GM12878 (cell line): Measurements from ENCODE around the gene SRXN1. TPM values are rescaled to one million over a fixed set of nuclear protein-coding genes. Genes with fewer than 3 reads are reported as not detected.

Source experiments
- ATAC-seq: fragments of 200-7000 bp; cut with Tn5 transposase; 3 replicates; pipeline ENCODE4 v1.9.1; 2020; ENCODE audit warnings: mild to moderate bottlenecking, moderate library complexity
- BruUV-seq: library from RNA; stranded (reverse); fragments of 400-500 nt; replicated peaks from 2 replicates; lab custom pipeline; 2021; lab: Mats Ljungman, UMichigan
- CTCF ChIA-PET: fragments of 300-600 bp; sonication (Branson Sonifier 250); formaldehyde crosslinking; extraction: SDS; loops from one replicate; lab custom pipeline; 2021; ENCODE audit warnings: inconsistent platforms; lab: Yijun Ruan, JAX
- POLR2A ChIA-PET: fragments of 350-600 bp; formaldehyde crosslinking; extraction: SDS; loops from one replicate; lab custom pipeline; 2021; ENCODE audit warnings: inconsistent platforms; lab: Charles Lee
- RAD21 ChIA-PET: fragments of 300-600 bp; sonication (Branson Sonifier 250); formaldehyde crosslinking; loops from one replicate; lab custom pipeline; 2023; ENCODE audit warnings: antibody characterized with exemption; ENCODE audit not compliant: unreplicated experiment; lab: Charles Lee
- SMC1A ChIA-PET: fragments of 300-600 bp; sonication (Branson Sonifier 250); formaldehyde crosslinking; loops from one replicate; lab custom pipeline; 2023; ENCODE audit not compliant: unreplicated experiment, uncharacterized antibody; lab: Charles Lee
- DNase-seq: peaks from one replicate; pipeline ENCODE4 v3.0.0-alpha.2; 2011; ENCODE audit warnings: low read depth, low spot score
- FAIRE-seq: peaks from 3 replicates; lab custom pipeline; 2011; peaks lifted over from hg19 to GRCh38; lab: Jason Lieb, UNC
- H2AFZ ChIP-seq: 2 replicates; pipeline ENCODE4 v1.6.0; 2011; ENCODE audit warnings: low read depth, low read length, control low read depth; ENCODE audit not compliant: control insufficient read depth
- H3K27ac ChIP-seq: 2 replicates; pipeline ENCODE4 v1.5.1; 2011; ENCODE audit warnings: control low read depth; ENCODE audit not compliant: control insufficient read depth, insufficient read depth
- H3K27me3 ChIP-seq, 2 experiments: replicated peaks in 1 of 2; 2 replicates each; pipeline versions ENCODE4 v1.6.0 to v1.6.1; 2011; ENCODE audit warnings: low read length in 1 of 2; ENCODE audit not compliant: control insufficient read depth in 2 of 2, insufficient read depth in 2 of 2
- H3K36me3 ChIP-seq, 2 experiments: 2 replicates each; pipeline ENCODE4 v1.5.1; 2011; ENCODE audit warnings: low read length in 1 of 2; ENCODE audit not compliant: control insufficient read depth in 2 of 2, insufficient read depth in 2 of 2
- H3K4me1 ChIP-seq: 2 replicates; pipeline ENCODE4 v1.6.1; 2011; ENCODE audit warnings: mild to moderate bottlenecking, low read length, moderate library complexity, mixed read lengths; ENCODE audit not compliant: control insufficient read depth, insufficient read depth
- H3K4me2 ChIP-seq: 2 replicates; pipeline ENCODE4 v1.6.0; 2011; ENCODE audit warnings: control low read depth; ENCODE audit not compliant: control insufficient read depth, insufficient read depth
- H3K4me3 ChIP-seq: fragments of 200-600 bp; sonication (generic); 2 replicates; pipeline ENCODE4 v1.5.1; 2016
- H3K79me2 ChIP-seq: 2 replicates; pipeline ENCODE4 v1.6.0; 2011; ENCODE audit warnings: low read length; ENCODE audit not compliant: control insufficient read depth, insufficient read depth
- H3K9ac ChIP-seq: 2 replicates; pipeline ENCODE4 v1.8.0; 2011; ENCODE audit warnings: low read length, control low read depth, mixed read lengths; ENCODE audit not compliant: control insufficient read depth, insufficient read depth
- H3K9me3 ChIP-seq: replicated peaks from 3 replicates; pipeline ENCODE4 v1.5.1; 2011; ENCODE audit warnings: mild to moderate bottlenecking, low read length; ENCODE audit not compliant: control insufficient read depth, insufficient read depth
- H4K20me1 ChIP-seq: 2 replicates; pipeline ENCODE4 v1.6.0; 2011; ENCODE audit not compliant: control insufficient read depth, insufficient read depth
- PRDM15 ChIP-seq: fragments of 450-650 bp; formaldehyde crosslinking; IDR thresholded peaks from 2 replicates; pipeline ENCODE4 v1.4.0; 2020; ENCODE audit warnings: mild to moderate bottlenecking, moderate library complexity
- WGBS: methylation state at CpG from one replicate; pipeline ENCODE4 v1.1.6; 2016; ENCODE audit warnings: low lambda C conversion rate; ENCODE audit not compliant: insufficient replicate concordance, insufficient coverage; ENCODE audit errors: missing lambda C conversion rate; 5-methylcytosine and 5-hydroxymethylcytosine counted together
- in situ Hi-C: fragments of 300-500 bp; cut with MboI; formaldehyde crosslinking; loops from 9 replicates; pipeline ENCODE4 v1.14.3; 2018; ENCODE audit warnings: mixed read lengths
- intact Hi-C: fragments of 100-400 bp; cut with micrococcal nuclease; formaldehyde crosslinking; loops from one replicate; pipeline ENCODE4 v1.14.2; 2022; ENCODE audit not compliant: unreplicated experiment
- polyA plus RNA-seq, 11 experiments: library from polyadenylated mRNA; depleted of rRNA in 4 of 11; unstranded in 6 of 11; stranded (reverse) in 5 of 11; fragments of >200 nt; fragmentation: Nextera tagmentation in 4 of 11; fragmentation: Illumina TruSeq in 1 of 11; extraction: Ambion mirVana in 4 of 11; extraction: Trizol in 1 of 11; gene quantifications; 1 replicate in 1 of 11; 2 replicates in 10 of 11; pipeline versions ENCODE4 v1.2.1 to v1.2.3, GENCODE V29; 2011 to 2016; ENCODE audit warnings: inconsistent platforms in 2 of 11, missing spikeins in 2 of 11, low read depth in 1 of 11
- total RNA-seq, 4 experiments: library from RNA; depleted of rRNA in 3 of 4; stranded (reverse); fragments of >200 nt in 3 of 4; fragmentation: Illumina TruSeq in 1 of 4; extraction: Trizol in 1 of 4; gene quantifications; 2 replicates each; pipeline versions ENCODE4 v1.2.1 to v1.2.3, GENCODE V29; 2013 to 2021
- TF ChIP-seq, protein P1 (sequence below): IDR thresholded peaks from 2 replicates; pipeline ENCODE4 v1.6.1; 2011; ENCODE audit warnings: borderline replicate concordance, low read depth, mild to moderate bottlenecking, moderate library complexity, low read length; ENCODE audit not compliant: insufficient read depth, poor library complexity, severe bottlenecking
- TF ChIP-seq, protein P2 (sequence below): fragments of 450-650 bp; IDR thresholded peaks from 2 replicates; pipeline ENCODE4 v1.6.1; 2018; ENCODE audit warnings: borderline replicate concordance, mild to moderate bottlenecking; ENCODE audit not compliant: partially characterized antibody

Gene SRXN1
- total and polyA plus RNA-seq, 10 of the 15 experiments (the other 5 are each of a cell fraction or from before 2014, with no cell fraction given) = 4.1 to 20.5 (median 15.6) TPM

- SMC1A ChIA-PET = interaction anchor here (1.0 to 2.0 kb wide), 2 partner anchors 10 to 73 kb away, joined by 4 to 6 read pairs; no protein-coding TSS in a partner anchor
- TF ChIP-seq, protein P1, sequence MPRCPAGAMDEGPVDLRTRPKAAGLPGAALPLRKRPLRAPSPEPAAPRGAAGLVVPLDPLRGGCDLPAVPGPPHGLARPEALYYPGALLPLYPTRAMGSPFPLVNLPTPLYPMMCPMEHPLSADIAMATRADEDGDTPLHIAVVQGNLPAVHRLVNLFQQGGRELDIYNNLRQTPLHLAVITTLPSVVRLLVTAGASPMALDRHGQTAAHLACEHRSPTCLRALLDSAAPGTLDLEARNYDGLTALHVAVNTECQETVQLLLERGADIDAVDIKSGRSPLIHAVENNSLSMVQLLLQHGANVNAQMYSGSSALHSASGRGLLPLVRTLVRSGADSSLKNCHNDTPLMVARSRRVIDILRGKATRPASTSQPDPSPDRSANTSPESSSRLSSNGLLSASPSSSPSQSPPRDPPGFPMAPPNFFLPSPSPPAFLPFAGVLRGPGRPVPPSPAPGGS = no peak
- TF ChIP-seq PRDM15 (CRISPR knock-in tag) = no peak
- TF ChIP-seq, protein P2, sequence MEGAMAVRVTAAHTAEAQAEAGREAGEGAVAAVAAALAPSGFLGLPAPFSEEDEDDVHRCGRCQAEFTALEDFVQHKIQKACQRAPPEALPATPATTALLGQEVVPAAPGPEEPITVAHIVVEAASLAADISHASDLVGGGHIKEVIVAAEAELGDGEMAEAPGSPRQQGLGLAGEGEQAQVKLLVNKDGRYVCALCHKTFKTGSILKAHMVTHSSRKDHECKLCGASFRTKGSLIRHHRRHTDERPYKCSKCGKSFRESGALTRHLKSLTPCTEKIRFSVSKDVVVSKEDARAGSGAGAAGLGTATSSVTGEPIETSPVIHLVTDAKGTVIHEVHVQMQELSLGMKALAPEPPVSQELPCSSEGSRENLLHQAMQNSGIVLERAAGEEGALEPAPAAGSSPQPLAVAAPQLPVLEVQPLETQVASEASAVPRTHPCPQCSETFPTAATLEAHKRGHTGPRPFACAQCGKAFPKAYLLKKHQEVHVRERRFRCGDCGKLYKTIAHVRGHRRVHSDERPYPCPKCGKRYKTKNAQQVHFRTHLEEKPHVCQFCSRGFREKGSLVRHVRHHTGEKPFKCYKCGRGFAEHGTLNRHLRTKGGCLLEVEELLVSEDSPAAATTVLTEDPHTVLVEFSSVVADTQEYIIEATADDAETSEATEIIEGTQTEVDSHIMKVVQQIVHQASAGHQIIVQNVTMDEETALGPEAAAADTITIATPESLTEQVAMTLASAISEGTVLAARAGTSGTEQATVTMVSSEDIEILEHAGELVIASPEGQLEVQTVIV = no peak
- in situ Hi-C loops = no loop called here
- no peak for ATAC-seq
- 48% methylated on average over 11 of the region's 11 CpGs for WGBS
- DNase-seq = no peak
- no peak overlapping the region for H3K4me3 ChIP-seq
- no peak overlapping the region for H3K4me2 ChIP-seq
- intact Hi-C loops = no loop called here
- BruUV-seq = no TSS peak
- POLR2A ChIA-PET = no interaction called here
- H3K79me2 ChIP-seq = peaks cover 14% of the 10 kb centered on the region
- H4K20me1 ChIP-seq = no peaks in the 10 kb centered on the region
- RAD21 ChIA-PET = no interaction called here
- peaks cover 6% of the 10 kb centered on the region; the same call in 1 of the 2 replicates for H3K4me1 ChIP-seq
- peaks cover 0 to 1% of the 10 kb centered on the region in 2 experiments; a peak in 1 of 4 replicates for H3K27me3 ChIP-seq
- CTCF ChIA-PET = interaction anchor here (1.3 to 2.7 kb wide), 2 partner anchors 11 kb away, joined by 7 to 9 read pairs; no protein-coding TSS in a partner anchor
- no peak overlapping the region for H3K9ac ChIP-seq
- H3K9me3 ChIP-seq = no peaks in the 10 kb centered on the region
- no peak overlapping the region for H2AFZ ChIP-seq
- H3K36me3 ChIP-seq = no peaks in the 10 kb centered on the region
- H3K27ac ChIP-seq = no peak overlapping the region
- no peak for FAIRE-seq
These were observed 3.0 kb upstream of the SRXN1 start for GRCh38 chr20:655726-656624.
